SK-N-SH (cell line): ENCODE measurements around the gene WDR49. TPM values are rescaled to one million over a fixed set of nuclear protein-coding genes. Genes with fewer than 3 reads are reported as not detected.

Experiments
- CTCF ChIA-PET: fragments of 300-600, 350-600 bp; formaldehyde crosslinking; extraction: SDS; loops from one replicate; lab custom pipeline; 2021; lab: Yijun Ruan, JAX
- POLR2A ChIA-PET: fragments of 350-600 bp; sonication (Branson Sonifier 250); formaldehyde crosslinking; extraction: SDS; loops from one replicate; lab custom pipeline; 2020; ENCODE audit warnings: antibody characterized with exemption, inconsistent platforms; lab: Yijun Ruan, JAX
- DNase-seq: peaks from one replicate; pipeline ENCODE4 v3.0.0; 2012
- H2AFZ ChIP-seq: fragments of 200-600 bp; sonication (generic); 2 replicates; pipeline ENCODE4 v1.8.1; 2016; ENCODE audit warnings: antibody characterized with exemption, mild to moderate bottlenecking, low read depth
- H3F3A ChIP-seq: fragments of 200-600 bp; sonication (generic); replicated peaks from 2 replicates; pipeline ENCODE3; 2016; ENCODE audit warnings: antibody characterized with exemption, mild to moderate bottlenecking; ENCODE audit not compliant: insufficient read depth
- H3K27ac ChIP-seq, 2 experiments: fragments of 200-500 bp in 1 of 2; fragments of 200-600 bp in 1 of 2; sonication (Bioruptor generic) in 1 of 2; sonication (generic), shearing (Covaris generic) in 1 of 2; 2 replicates each; pipeline versions ENCODE4 v1.5.1 to v1.6.1; 2014 to 2016; ENCODE audit warnings: low read depth in 2 of 2, inconsistent platforms in 1 of 2, low read length in 1 of 2, mild to moderate bottlenecking in 1 of 2, mixed read lengths in 1 of 2
- H3K27me3 ChIP-seq: fragments of 200-600 bp; sonication (generic), shearing (Covaris generic); 2 replicates; pipeline ENCODE4 v1.6.1; 2016; ENCODE audit warnings: mixed run types; ENCODE audit not compliant: insufficient read depth
- H3K36me3 ChIP-seq, 2 experiments: fragments of 200-500 bp in 1 of 2; fragments of 200-600 bp in 1 of 2; sonication (Bioruptor generic) in 1 of 2; sonication (generic) in 1 of 2; replicated peaks in 1 of 2; 2 replicates each; pipeline versions ENCODE3 to v1.5.1; 2014 to 2016; ENCODE audit warnings: low read length in 1 of 2, mild to moderate bottlenecking in 1 of 2; ENCODE audit not compliant: insufficient read depth in 2 of 2, control insufficient read depth in 1 of 2
- H3K4me1 ChIP-seq, 2 experiments: fragments of 200-500 bp in 1 of 2; fragments of 200-600 bp in 1 of 2; sonication (Bioruptor generic) in 1 of 2; sonication (generic), shearing (Covaris generic) in 1 of 2; 2 replicates each; pipeline versions ENCODE4 v1.5.1 to v1.6.1; 2014 to 2016; ENCODE audit warnings: low read depth in 1 of 2, low read length in 1 of 2, mixed run types in 1 of 2; ENCODE audit not compliant: insufficient read depth in 2 of 2, control insufficient read depth in 1 of 2
- H3K4me2 ChIP-seq: fragments of 200-600 bp; sonication (generic), shearing (Covaris generic); 2 replicates; pipeline ENCODE4 v1.6.1; 2017; ENCODE audit warnings: mixed run types
- H3K4me3 ChIP-seq, 2 experiments: fragments of 200-500 bp in 1 of 2; fragments of 200-600 bp in 1 of 2; sonication (Bioruptor generic) in 1 of 2; sonication (generic), shearing (Covaris generic) in 1 of 2; 2 replicates each; pipeline versions ENCODE4 v1.5.1 to v1.8.1; 2014 to 2016; ENCODE audit warnings: low read depth in 2 of 2, inconsistent platforms in 1 of 2, low read length in 1 of 2, mild to moderate bottlenecking in 1 of 2, mixed read lengths in 1 of 2, moderate library complexity in 1 of 2
- H3K79me2 ChIP-seq: fragments of 200-600 bp; sonication (generic); 2 replicates; pipeline ENCODE4 v1.8.1; 2017; ENCODE audit warnings: mild to moderate bottlenecking; ENCODE audit not compliant: insufficient read depth
- H3K9ac ChIP-seq: fragments of 200-600 bp; sonication (generic); 2 replicates; pipeline ENCODE4 v1.6.1; 2017; ENCODE audit warnings: mixed run types
- H3K9me2 ChIP-seq: fragments of 200-600 bp; sonication (generic); 2 replicates; pipeline ENCODE4 v1.6.1; 2017; ENCODE audit warnings: mixed run types
- H3K9me3 ChIP-seq: fragments of 200-600 bp; sonication (generic); 2 replicates; pipeline ENCODE4 v1.6.1; 2017; ENCODE audit warnings: mixed run types, mild to moderate bottlenecking, moderate library complexity
- H4K20me1 ChIP-seq: fragments of 200-600 bp; sonication (generic); 2 replicates; pipeline ENCODE4 v1.6.1; 2017; ENCODE audit warnings: mild to moderate bottlenecking, mixed run types; ENCODE audit not compliant: insufficient read depth
- ELF1 ChIP-seq: IDR thresholded peaks from 2 replicates; pipeline ENCODE4 v1.4.0; 2012
- EZH2phosphoT487 ChIP-seq: fragments of 200-600 bp; sonication (generic); IDR thresholded peaks from 2 replicates; pipeline ENCODE4 v1.6.1; 2017; ENCODE audit warnings: low read depth, mixed run types, mild to moderate bottlenecking, antibody characterized with exemption, moderate library complexity, borderline replicate concordance
- FOSL2 ChIP-seq: IDR thresholded peaks from 2 replicates; pipeline ENCODE4 v1.4.0; 2012; ENCODE audit warnings: low read depth, mild to moderate bottlenecking, moderate library complexity, borderline replicate concordance
- FOXM1 ChIP-seq: IDR thresholded peaks from 2 replicates; pipeline ENCODE4 v1.4.0; 2012; ENCODE audit warnings: low read depth, mild to moderate bottlenecking
- JUND ChIP-seq: IDR thresholded peaks from 2 replicates; pipeline ENCODE4 v1.4.0; 2012
- NRF1 ChIP-seq: IDR thresholded peaks from 2 replicates; pipeline ENCODE4 v1.6.1; 2012; ENCODE audit warnings: low read depth, mild to moderate bottlenecking, low read length
- POLR2AphosphoS5 ChIP-seq: IDR thresholded peaks from 2 replicates; pipeline ENCODE4 v1.6.1; 2012; ENCODE audit warnings: low read depth, low read length
- RXRA ChIP-seq: IDR thresholded peaks from 2 replicates; pipeline ENCODE4 v1.4.0; 2012; ENCODE audit warnings: low read depth, mild to moderate bottlenecking, borderline replicate concordance
- SIN3A ChIP-seq: IDR thresholded peaks from 2 replicates; pipeline ENCODE4 v1.6.1; 2012; ENCODE audit warnings: low read depth, mild to moderate bottlenecking, low read length, moderate library complexity, borderline replicate concordance
- SMC3 ChIP-seq: IDR thresholded peaks from 2 replicates; pipeline ENCODE4 v1.6.1; 2012; ENCODE audit warnings: low read depth, low read length, improper control_type of control experiment
- TAF1 ChIP-seq: IDR thresholded peaks from 2 replicates; pipeline ENCODE4 v1.6.1; 2012; ENCODE audit warnings: low read depth, mild to moderate bottlenecking, low read length, moderate library complexity, borderline replicate concordance
- USF1 ChIP-seq: IDR thresholded peaks from 2 replicates; pipeline ENCODE4 v1.4.0; 2012; ENCODE audit warnings: low read depth, borderline replicate concordance
- YY1 ChIP-seq: IDR thresholded peaks from 2 replicates; pipeline ENCODE4 v1.4.0; 2012; ENCODE audit warnings: low read depth, mild to moderate bottlenecking
- polyA plus RNA-seq, 3 experiments: library from polyadenylated mRNA; depleted of rRNA; stranded (reverse); fragments of >200 nt; gene quantifications; 2 replicates each; pipeline ENCODE4 v1.2.3, GENCODE V29; 2012
- TF ChIP-seq, protein P1 (sequence below): IDR thresholded peaks from 2 replicates; pipeline ENCODE4 v1.4.0; 2012; ENCODE audit warnings: low read depth, borderline replicate concordance
- TF ChIP-seq, protein P2 (sequence below): IDR thresholded peaks from 2 replicates; pipeline ENCODE4 v1.4.0; 2012; ENCODE audit warnings: low read depth
- TF ChIP-seq, protein P3 (sequence below): fragments of 150-350 bp; IDR thresholded peaks from 2 replicates; pipeline ENCODE4 v1.6.1; 2017; ENCODE audit warnings: antibody characterized with exemption, low read length, low read depth, borderline replicate concordance
- TF ChIP-seq, protein P4 (sequence below): fragments of 200-600 bp; sonication (generic); IDR thresholded peaks from 2 replicates; pipeline ENCODE4 v1.6.1; 2017; ENCODE audit warnings: antibody characterized with exemption, mild to moderate bottlenecking, moderate library complexity

Gene WDR49
- polyA plus RNA-seq, 1 of the 3 experiments (the other 2 are of a cell fraction), result not detected

DNA sequence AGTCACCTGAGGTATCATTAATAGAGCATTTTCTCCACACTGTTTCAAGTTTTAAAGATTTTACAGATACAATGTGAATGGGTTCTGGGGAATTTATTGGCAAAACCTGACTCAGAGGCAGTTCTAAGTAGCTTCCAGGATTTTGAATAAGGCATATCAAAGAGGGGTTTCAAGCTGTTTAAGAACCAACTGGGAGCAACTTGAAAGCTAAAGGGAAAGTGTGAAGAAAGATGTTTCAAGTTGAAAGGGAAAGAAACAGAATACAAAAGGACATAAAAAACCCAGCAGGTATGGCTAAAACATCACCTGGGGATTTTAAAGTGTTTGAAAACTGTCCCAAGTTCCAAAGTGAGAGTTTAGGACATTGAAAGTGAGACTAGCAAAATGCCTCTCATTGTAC, 162.1 kb downstream of the WDR49 start:
- no peak for DNase-seq
- Histone ChIP-seq H3K9ac (no peak overlapping the region), H3K4me1 (no peaks in the 10 kb centered on the region), H3K36me3 (no peaks in the 10 kb centered on the region), H3F3A (no peaks in the 10 kb centered on the region), H3K79me2 (no peaks in the 10 kb centered on the region), H3K27ac (no peak overlapping the region), H4K20me1 (no peaks in the 10 kb centered on the region), H3K9me3 (no peaks in the 10 kb centered on the region), H3K4me3 (no peak overlapping the region), H3K4me2 (no peak overlapping the region), H2AFZ (no peak overlapping the region), H3K27me3 (no peaks in the 10 kb centered on the region), H3K9me2 (no peaks in the 10 kb centered on the region)
- ChIA-PET CTCF (interaction anchor here (1.0 kb wide), 1 partner anchor 11 kb away, joined by 3 read pairs; no protein-coding TSS in a partner anchor), POLR2A (no interaction called here)
- TF ChIP-seq USF1 (no peak), SIN3A (no peak), NRF1 (no peak), TAF1 (no peak), SMC3 (no peak), YY1 (no peak), POLR2AphosphoS5 (no peak), JUND (no peak), FOSL2 (no peak), ELF1 (no peak), RXRA (no peak), FOXM1 (no peak), EZH2phosphoT487 (no peak)
- TF ChIP-seq, protein P1, sequence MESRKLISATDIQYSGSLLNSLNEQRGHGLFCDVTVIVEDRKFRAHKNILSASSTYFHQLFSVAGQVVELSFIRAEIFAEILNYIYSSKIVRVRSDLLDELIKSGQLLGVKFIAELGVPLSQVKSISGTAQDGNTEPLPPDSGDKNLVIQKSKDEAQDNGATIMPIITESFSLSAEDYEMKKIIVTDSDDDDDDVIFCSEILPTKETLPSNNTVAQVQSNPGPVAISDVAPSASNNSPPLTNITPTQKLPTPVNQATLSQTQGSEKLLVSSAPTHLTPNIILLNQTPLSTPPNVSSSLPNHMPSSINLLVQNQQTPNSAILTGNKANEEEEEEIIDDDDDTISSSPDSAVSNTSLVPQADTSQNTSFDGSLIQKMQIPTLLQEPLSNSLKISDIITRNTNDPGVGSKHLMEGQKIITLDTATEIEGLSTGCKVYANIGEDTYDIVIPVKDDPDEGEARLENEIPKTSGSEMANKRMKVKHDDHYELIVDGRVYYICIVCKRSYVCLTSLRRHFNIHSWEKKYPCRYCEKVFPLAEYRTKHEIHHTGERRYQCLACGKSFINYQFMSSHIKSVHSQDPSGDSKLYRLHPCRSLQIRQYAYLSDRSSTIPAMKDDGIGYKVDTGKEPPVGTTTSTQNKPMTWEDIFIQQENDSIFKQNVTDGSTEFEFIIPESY, result no peak
- TF ChIP-seq, protein P2, sequence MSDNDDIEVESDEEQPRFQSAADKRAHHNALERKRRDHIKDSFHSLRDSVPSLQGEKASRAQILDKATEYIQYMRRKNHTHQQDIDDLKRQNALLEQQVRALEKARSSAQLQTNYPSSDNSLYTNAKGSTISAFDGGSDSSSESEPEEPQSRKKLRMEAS, result no peak
- TF ChIP-seq, protein P3, sequence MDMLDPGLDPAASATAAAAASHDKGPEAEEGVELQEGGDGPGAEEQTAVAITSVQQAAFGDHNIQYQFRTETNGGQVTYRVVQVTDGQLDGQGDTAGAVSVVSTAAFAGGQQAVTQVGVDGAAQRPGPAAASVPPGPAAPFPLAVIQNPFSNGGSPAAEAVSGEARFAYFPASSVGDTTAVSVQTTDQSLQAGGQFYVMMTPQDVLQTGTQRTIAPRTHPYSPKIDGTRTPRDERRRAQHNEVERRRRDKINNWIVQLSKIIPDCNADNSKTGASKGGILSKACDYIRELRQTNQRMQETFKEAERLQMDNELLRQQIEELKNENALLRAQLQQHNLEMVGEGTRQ, result no peak
- TF ChIP-seq, protein P4, sequence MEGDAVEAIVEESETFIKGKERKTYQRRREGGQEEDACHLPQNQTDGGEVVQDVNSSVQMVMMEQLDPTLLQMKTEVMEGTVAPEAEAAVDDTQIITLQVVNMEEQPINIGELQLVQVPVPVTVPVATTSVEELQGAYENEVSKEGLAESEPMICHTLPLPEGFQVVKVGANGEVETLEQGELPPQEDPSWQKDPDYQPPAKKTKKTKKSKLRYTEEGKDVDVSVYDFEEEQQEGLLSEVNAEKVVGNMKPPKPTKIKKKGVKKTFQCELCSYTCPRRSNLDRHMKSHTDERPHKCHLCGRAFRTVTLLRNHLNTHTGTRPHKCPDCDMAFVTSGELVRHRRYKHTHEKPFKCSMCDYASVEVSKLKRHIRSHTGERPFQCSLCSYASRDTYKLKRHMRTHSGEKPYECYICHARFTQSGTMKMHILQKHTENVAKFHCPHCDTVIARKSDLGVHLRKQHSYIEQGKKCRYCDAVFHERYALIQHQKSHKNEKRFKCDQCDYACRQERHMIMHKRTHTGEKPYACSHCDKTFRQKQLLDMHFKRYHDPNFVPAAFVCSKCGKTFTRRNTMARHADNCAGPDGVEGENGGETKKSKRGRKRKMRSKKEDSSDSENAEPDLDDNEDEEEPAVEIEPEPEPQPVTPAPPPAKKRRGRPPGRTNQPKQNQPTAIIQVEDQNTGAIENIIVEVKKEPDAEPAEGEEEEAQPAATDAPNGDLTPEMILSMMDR, result no peak
